Measurements from ENCODE around the gene AP5M1. TPM values are rescaled to one million over a fixed set of nuclear protein-coding genes. Genes with fewer than 3 reads are reported as not detected.

The AP5M1 gene
- total RNA-seq, 1 experiment from 2014 or later = 41.3 TPM

DNA sequence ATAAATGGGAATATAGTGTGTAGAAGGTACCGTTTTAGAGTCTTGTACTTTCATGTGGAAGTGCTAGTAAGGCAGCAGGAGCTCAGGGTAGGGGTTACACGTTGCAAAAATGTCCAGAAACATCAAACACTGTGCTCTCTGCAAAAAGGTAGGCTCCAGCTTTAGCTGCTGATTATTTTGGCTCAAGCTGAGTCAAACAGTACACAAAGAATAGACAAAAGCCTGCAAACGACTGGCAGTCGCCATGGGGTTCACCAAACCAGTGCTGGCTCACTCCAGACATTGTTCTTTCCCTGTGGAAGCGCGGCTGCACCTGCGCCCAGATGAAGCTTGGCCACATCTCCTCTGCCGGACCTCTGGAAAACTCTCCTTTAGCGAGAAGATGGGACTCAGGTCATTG lies 76.3 kb downstream of the AP5M1 start:
- no peak overlapping the region for H3K9ac ChIP-seq (ENCODE audit: low read length)
- DNase-seq (peak; percentile 66), ATAC-seq (peak; percentile 40)
- no peaks in the 10 kb centered on the region for H3K36me3 ChIP-seq (ENCODE audit: low read depth, low read length)
- ChIA-PET CTCF (interaction anchor here (0.6 kb wide), 2 partner anchors 28 to 1716 kb away, joined by 4 to 5 read pairs; no protein-coding TSS in a partner anchor), POLR2A (ENCODE audit: unreplicated experiment) (interaction anchor here (0.5 to 0.7 kb wide), 3 partner anchors 36 to 78 kb away, joined by 4 to 6 read pairs (median 4); no protein-coding TSS in a partner anchor)
- no peaks in the 10 kb centered on the region for H3K9me3 ChIP-seq (ENCODE audit: low read length)
- peak overlapping the region; percentile 40 for H3K4me3 ChIP-seq (ENCODE audit: low read length)
- H3K4me1 ChIP-seq (ENCODE audit: insufficient read depth, low read length) = peaks cover 40% of the 10 kb centered on the region
- BruUV-seq (replicated peaks) = no TSS peak
- peak overlapping the region; percentile 67 for H3K4me2 ChIP-seq (ENCODE audit: low read length)
- H3F3A ChIP-seq (ENCODE audit: low read length, unreplicated experiment) = no peaks in the 10 kb centered on the region
- no peaks in the 10 kb centered on the region for H3K27me3 ChIP-seq (ENCODE audit: low read length)
- H4K20me1 ChIP-seq (ENCODE audit: low read length) = no peaks in the 10 kb centered on the region
- H3K27ac ChIP-seq (ENCODE audit: low read length) = no peak overlapping the region
- H3K79me2 ChIP-seq (ENCODE audit: low read length) = no peaks in the 10 kb centered on the region
- intact Hi-C loops (cut with micrococcal nuclease) = no loop called here
- H3K9me2 ChIP-seq (replicated peaks; ENCODE audit: low read length) = no peaks in the 10 kb centered on the region
- peak overlapping the region; percentile 63 for H2AFZ ChIP-seq (ENCODE audit: low read length)
- TF ChIP-seq, protein P1, sequence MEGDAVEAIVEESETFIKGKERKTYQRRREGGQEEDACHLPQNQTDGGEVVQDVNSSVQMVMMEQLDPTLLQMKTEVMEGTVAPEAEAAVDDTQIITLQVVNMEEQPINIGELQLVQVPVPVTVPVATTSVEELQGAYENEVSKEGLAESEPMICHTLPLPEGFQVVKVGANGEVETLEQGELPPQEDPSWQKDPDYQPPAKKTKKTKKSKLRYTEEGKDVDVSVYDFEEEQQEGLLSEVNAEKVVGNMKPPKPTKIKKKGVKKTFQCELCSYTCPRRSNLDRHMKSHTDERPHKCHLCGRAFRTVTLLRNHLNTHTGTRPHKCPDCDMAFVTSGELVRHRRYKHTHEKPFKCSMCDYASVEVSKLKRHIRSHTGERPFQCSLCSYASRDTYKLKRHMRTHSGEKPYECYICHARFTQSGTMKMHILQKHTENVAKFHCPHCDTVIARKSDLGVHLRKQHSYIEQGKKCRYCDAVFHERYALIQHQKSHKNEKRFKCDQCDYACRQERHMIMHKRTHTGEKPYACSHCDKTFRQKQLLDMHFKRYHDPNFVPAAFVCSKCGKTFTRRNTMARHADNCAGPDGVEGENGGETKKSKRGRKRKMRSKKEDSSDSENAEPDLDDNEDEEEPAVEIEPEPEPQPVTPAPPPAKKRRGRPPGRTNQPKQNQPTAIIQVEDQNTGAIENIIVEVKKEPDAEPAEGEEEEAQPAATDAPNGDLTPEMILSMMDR (conservative IDR thresholded peaks at IDR 0.05; ENCODE audit: low read depth, low read length) = no peak
- no peak for TF ChIP-seq EZH2 (IDR thresholded peaks at IDR 0.05; ENCODE audit: low read length, unreplicated experiment)

DNA sequence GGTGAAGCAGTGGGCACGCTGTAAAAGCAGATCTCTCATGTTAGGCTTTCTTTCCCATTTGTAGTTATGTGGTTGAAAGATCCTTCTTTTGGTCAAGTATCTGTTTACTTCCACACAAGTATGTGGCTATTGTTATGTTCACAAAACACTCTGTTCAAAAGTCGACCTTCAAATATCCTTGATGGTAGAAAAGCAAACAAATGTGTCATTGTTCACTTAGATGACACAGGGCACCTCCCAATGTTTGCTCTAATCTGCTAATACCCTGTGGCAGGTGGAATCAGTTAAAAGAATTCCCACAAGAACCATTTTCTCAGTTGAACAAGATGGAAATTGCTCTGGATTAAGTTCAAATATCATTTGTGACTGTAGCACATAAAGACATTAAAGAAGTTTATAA lies 78.0 kb downstream of the AP5M1 start:
- Histone ChIP-seq H3K4me1 (ENCODE audit: insufficient read depth, low read length) (peaks cover 47% of the 10 kb centered on the region), H3K36me3 (ENCODE audit: low read depth, low read length) (no peaks in the 10 kb centered on the region), H2AFZ (ENCODE audit: low read length) (no peak overlapping the region), H3K9me2 (replicated peaks; ENCODE audit: low read length) (no peaks in the 10 kb centered on the region), H3K79me2 (ENCODE audit: low read length) (no peaks in the 10 kb centered on the region), H3K4me2 (ENCODE audit: low read length) (no peak overlapping the region), H3F3A (ENCODE audit: low read length, unreplicated experiment) (no peaks in the 10 kb centered on the region), H4K20me1 (ENCODE audit: low read length) (no peaks in the 10 kb centered on the region), H3K27ac (ENCODE audit: low read length) (no peak overlapping the region), H3K9me3 (ENCODE audit: low read length) (no peaks in the 10 kb centered on the region), H3K9ac (ENCODE audit: low read length) (no peak overlapping the region), H3K4me3 (ENCODE audit: low read length) (no peak overlapping the region), H3K27me3 (ENCODE audit: low read length) (no peaks in the 10 kb centered on the region)
- ATAC-seq (no peak), DNase-seq (peak; percentile 63)
- ChIA-PET POLR2A (ENCODE audit: unreplicated experiment) (no interaction called here), CTCF (no interaction called here)
- intact Hi-C loops (cut with micrococcal nuclease) = no loop called here
- no peak for TF ChIP-seq EZH2phosphoT487 (IDR thresholded peaks at IDR 0.05; ENCODE audit: borderline replicate concordance, low read length)
- TF ChIP-seq, protein P1 (conservative IDR thresholded peaks at IDR 0.05; ENCODE audit: low read depth, low read length) = no peak
- TF ChIP-seq EZH2 (IDR thresholded peaks at IDR 0.05; ENCODE audit: low read length, unreplicated experiment) = no peak
- BruUV-seq (replicated peaks) = no TSS peak

Other genes starting within 250 kb of the AP5M1 start
- 109 TPM in 2 replicates for gene EXOC5, start 66 bp upstream of the AP5M1 start, total RNA-seq (2014; rRNA removed)
- 23.2 and 31.2 TPM in 2 replicates for gene NAA30, start 121.6 kb downstream of the AP5M1 start, total RNA-seq (2014; rRNA removed)
- gene CCDC198, start 224.9 kb downstream of the AP5M1 start, total RNA-seq (2014; rRNA removed) = 0.15 and 3.3 TPM in 2 replicates

Data from PC-3 (cell line).